ENCODE measurements around the gene PLIN3. TPM values are rescaled to one million over a fixed set of nuclear protein-coding genes. Genes with fewer than 3 reads are reported as not detected.
"Not testable (repeated sequence)": the region's sequence is repeated elsewhere in the genome, so short reads cannot be mapped to it uniquely, and the experiment has no call there.

PLIN3 gene
- 439 and 463 TPM in 2 replicates for total RNA-seq
- polyA plus RNA-seq (2012): 314 TPM

GRCh38 chr19:4867534-4868285, at the start of gene PLIN3:
PLIN3 (minus strand) TSS chr19:4867667; CDS start chr19:4861394, 6,273 bp downstream.
- DNase-seq (ENCODE audit: low read depth): peak; percentile 95

- DNase-seq (ENCODE audit: low read depth): no peak
Observed at GRCh38 chr19:4916292-4917082, 49.0 kb upstream of the PLIN3 start.

- peak; percentile 95 for DNase-seq (ENCODE audit: low read depth)
Observed at GRCh38 chr19:4914736-4915501, 47.5 kb upstream of the PLIN3 start.

GRCh38 chr19:4913996-4914735, 46.7 kb upstream of the PLIN3 start:
- DNase-seq (ENCODE audit: low read depth): peak; percentile 20

GRCh38 chr19:4911786-4912672, 44.6 kb upstream of the PLIN3 start:
- peak; percentile 98 for DNase-seq (ENCODE audit: low read depth)

GRCh38 chr19:4911314-4911713, 43.8 kb upstream of the PLIN3 start:
- no peak for DNase-seq (ENCODE audit: low read depth)

GRCh38 chr19:4910594-4911281, 43.3 kb upstream of the PLIN3 start:
- peak; percentile 83 for DNase-seq (ENCODE audit: low read depth)

- peak; percentile 93 for DNase-seq (ENCODE audit: low read depth)
Observed at GRCh38 chr19:4909897-4910593, 42.6 kb upstream of the PLIN3 start.

GRCh38 chr19:4909156-4909896, 41.9 kb upstream of the PLIN3 start, which contains the start of gene UHRF1:
UHRF1 (plus strand) TSS chr19:4909501; CDS start chr19:4910886, 1,385 bp downstream.
- DNase-seq (ENCODE audit: low read depth): no peak

- DNase-seq (ENCODE audit: low read depth): no peak
Observed at GRCh38 chr19:4908781-4909155, 41.3 kb upstream of the PLIN3 start.

- no peak for DNase-seq (ENCODE audit: low read depth)
Observed at GRCh38 chr19:4908360-4908759, 40.9 kb upstream of the PLIN3 start.

- DNase-seq (ENCODE audit: low read depth): no peak
Observed at GRCh38 chr19:4906963-4907362, 39.5 kb upstream of the PLIN3 start.

- DNase-seq (ENCODE audit: low read depth): no peak
Observed at GRCh38 chr19:4904481-4904880, 37.0 kb upstream of the PLIN3 start.

- DNase-seq (ENCODE audit: low read depth): no peak
Observed at GRCh38 chr19:4902796-4903195, 35.3 kb upstream of the PLIN3 start, which contains the start of gene ARRDC5. ARRDC5 (minus strand) TSS chr19:4902896; CDS start chr19:4902825, 71 bp downstream.

GRCh38 chr19:4900879-4901278, 33.4 kb upstream of the PLIN3 start:
- DNase-seq (ENCODE audit: low read depth): not testable (repeated sequence)

GRCh38 chr19:4897146-4897545, 29.7 kb upstream of the PLIN3 start:
- DNase-seq (ENCODE audit: low read depth): peak; percentile 91

- peak; percentile 28 for DNase-seq (ENCODE audit: low read depth)
Observed at GRCh38 chr19:4896372-4896771, 28.9 kb upstream of the PLIN3 start.

GRCh38 chr19:4892962-4893361, 25.5 kb upstream of the PLIN3 start:
- not testable (repeated sequence) for DNase-seq (ENCODE audit: low read depth)

Data from myocyte (in vitro differentiated cells).